GM18520 (cell line): ENCODE measurements around the gene UNC13C.

Source experiments
- ATAC-seq: cut with Tn5 transposase; IDR thresholded peaks from one replicate; pipeline ENCODE4 v1.9.1; 2021; ENCODE audit not compliant: unreplicated experiment

The UNC13C gene

DNA sequence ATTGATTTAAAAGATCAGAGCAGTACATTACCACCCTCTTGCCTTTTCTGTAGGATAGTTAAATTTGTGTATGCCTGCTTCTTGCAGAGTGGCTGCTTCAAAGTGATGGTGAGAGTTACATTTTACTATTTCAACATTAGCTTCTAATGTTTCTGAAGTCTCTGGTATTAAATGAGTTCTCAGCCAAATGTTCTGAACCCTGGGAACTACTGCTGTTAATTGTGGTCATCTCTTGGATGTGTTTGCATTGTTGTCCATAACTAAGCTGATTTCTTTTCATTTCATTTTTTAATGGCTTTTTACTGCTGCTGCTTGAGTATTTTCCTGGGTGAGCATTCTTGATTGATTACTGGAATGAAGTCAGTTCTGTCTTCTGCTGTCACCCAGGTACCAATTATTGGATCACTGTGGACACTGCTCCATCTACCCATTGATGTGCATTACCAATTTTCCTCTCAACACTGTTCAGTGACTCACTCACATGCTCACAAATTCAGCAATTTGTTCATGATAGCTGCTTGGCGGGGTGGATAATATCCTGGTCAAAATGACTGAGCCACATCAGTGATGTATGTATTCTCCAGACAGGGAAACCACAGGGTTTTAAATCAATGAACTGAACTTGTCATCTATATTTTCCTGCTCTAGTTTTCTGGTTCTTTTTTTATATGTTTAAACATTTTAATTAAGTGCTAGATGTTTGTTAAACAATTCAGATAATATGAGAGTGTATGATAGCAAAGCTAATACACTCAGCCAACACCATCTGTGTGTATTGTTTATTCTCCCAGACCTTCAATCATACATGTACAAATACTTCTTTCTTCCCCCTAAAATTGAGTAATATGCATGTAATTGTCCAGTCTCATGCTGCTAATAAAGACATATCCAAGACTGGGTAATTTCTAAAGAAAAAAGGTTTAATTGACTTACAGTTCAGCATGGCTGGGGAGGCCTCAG lies 630.9 kb downstream of the UNC13C start:
- ATAC-seq = no peak

DNA sequence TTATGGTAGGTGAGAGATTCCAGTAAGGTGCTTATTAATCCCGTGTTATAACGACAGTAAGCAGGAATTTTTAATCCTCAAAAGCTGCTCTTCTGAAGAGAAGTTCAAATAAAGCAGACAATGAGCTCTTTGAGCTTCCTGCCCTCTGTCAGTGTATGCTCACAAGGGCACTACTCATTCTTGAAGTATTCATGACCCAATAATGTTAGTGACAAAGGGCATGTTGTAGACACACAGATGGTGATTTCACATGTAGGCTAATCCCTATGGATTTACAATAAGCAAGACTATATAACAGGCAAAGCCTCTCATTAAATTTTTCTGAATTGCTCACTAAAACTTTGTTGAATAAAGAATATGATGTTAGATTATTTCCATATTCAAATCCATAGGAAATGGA lies 639.9 kb downstream of the UNC13C start:
- ATAC-seq = no peak

DNA sequence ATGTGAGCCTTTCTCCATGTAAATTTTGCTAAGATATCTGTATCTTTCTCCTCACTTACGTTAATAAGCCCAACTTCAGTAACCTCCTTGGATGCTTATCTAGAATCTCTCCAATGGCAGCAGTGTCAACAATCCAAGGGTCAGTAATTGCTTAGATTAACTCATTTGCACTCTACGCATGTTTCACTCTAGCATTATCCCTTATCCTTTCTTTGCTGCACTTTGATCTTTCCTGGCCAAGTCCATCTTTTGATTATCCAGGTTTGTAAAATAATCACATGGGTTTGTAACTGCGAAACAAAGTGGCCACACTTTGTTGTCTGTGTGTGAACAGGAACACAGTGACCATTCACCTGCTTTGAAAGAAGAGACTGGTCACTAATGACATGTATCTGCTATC lies 640.9 kb downstream of the UNC13C start:
- no peak for ATAC-seq

DNA sequence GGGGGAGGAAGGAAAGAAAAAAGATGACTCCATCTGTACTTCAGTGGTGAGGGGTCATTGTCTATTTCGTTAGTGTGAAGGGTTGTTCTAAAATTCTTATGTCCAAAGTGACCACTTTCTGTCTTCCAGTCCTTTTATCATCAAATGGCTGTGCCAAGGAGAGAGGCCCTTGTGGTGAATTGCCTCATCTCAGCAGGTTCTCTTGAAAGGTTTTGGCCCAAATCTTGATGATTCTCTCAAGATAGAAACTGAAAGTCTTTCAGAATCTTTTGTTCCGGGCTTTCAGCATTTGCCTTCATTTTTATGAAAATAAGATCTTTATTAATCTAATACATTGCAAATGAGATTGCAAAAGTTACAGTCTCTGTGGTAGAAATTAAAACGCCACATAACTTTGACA lies 642.7 kb downstream of the UNC13C start:
- no peak for ATAC-seq

DNA sequence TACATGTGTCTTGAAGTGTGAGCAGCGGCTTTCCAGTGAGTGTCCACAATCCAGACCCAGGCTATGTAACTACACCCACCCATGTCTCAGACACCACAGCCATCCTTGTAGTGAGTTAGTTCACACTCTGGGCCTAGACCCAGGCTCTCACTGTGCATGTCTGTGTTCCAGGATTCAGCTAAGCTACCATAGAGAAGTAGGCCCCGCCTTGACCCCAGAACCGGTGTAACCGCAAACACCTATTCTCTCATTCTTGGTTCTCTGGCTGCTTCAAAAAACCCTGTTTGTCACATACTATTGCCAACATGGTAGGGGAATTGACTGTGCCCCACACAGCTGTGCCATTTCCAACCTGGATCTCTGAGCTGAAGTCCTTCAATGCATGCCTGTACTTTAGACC lies 657.9 kb downstream of the UNC13C start:
- ATAC-seq = no peak

DNA sequence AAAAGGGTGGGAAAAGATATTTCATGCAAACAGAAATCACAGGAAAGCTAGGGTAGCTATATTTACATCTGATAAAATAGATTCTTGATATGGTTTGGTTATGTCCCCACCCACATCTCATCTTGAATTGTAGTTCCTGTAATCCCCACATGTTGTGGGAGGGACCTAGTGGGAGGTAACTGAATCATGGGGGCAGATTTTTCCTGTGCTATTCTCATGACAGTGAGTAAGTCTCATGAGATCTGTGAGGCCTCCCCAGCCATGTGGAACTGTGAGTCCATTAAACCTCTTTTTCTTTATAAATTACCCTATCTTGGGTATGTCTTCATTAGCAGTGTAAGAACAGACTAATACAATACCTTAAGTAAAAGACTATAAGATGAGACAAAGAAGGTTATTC lies 660.4 kb downstream of the UNC13C start:
- ATAC-seq = no peak

DNA sequence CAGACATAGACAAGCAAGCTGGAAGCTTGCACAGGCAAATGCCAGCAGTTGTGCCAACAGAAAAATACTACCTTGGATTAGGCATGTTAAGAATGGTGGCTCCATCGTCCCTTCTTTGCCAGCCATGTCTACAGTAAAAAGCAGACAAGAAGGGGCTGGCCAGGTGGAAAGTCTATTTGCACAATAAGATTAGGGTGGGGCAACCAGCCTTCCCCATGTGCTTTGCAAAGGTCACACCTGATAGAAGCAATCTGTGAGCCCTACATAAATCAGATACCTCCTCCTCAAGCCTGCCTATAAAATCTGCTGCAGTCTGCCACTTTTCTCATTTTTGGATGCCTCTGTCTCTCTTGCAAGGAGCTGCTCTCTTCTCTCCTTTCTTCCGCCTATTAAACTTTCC lies 662.6 kb downstream of the UNC13C start:
- ATAC-seq = no peak

DNA sequence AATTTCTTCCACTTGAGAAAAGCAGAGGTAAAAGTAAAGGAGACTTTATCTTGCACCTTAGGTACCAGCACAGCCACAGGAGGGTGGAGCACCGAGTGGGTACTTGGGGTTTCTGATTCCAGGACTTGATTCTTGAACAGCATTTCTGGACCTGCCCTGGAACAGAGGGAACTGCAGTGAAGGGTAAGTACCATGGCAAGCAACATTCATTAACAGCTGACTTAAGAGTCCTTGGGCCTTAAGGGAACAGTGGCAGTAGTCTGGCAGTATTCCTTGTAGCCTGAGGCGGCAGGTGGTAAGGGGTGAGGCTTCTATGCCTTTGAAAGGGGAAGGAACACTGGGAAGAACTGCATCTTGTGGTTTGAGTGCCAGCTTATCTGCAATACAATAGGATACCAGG lies 666.6 kb downstream of the UNC13C start:
- ATAC-seq = no peak

DNA sequence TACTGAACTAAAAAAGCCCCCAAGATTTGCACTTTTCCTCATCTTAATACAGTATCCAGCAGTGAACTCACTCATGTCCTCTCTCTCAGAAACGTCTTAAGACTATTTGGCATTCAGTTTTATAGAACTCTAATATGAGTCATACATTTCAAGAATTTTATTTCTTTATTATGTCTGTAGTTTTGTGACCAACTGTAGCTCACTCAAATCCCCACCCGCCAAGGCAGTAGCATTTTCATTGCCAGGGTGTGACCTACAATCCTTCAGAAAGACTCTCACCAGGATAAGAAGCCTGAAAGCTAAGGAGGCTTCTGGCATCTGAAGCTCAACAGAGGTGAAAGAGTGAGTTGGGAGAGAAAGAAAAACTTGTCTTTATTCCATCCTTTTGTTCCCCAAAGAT lies 681.4 kb downstream of the UNC13C start:
- ATAC-seq = no peak

DNA sequence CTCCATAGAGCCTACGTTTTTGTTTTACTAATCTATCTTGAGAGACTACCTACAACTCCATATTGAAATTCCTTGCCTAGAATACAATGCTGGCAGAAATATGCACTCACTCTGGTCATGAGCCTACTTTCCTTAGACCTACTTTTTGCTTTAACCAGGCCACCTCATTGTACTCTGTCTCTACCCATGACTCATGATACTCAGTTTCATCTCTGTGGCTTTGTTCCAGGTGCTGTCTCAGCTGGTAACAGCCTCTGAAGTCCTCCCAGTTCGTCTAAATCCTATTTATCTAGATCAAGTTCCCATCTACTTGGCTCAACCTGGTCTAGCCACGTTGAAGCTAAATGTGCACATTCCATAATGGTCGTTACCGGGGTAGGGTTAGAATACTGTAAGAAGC lies 682.1 kb downstream of the UNC13C start:
- ATAC-seq = no peak

DNA sequence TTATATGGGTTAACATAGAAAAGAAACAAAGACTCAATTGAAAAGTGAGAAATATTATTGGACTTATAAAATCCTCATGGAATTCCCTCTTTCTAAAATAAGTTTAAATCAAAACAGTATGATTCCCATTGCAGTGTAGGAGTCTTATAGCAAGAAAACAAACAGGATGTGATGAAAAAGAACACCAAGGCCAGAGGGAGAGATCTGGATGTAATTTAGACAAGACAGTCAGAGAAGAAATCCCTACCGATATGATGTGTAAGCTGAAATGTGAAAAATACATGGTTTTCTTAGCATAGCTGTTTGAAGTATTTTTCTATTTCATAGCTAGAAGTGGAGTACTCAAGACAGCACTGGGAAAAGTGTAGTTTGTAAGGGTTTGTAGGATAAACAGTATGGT lies 697.0 kb downstream of the UNC13C start:
- ATAC-seq = no peak

DNA sequence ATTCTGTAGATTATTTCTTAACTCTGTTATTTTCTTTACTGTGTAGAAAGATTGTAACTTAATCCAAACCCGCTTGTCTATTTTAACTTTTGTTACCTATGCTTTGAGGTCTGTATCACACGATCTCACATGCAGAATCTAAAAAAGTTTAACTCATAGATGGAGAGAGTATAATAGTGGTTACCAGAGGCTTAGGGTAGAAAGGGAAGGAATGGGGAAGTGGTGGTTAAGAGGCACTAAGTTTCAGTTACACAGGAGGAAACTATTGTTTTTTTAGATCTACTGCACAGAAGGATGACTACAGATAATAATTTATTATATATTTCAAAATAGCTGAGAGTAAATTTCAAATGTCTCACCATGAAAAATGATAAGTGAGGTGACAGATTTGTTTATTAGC lies 703.3 kb downstream of the UNC13C start:
- no peak for ATAC-seq
